HL-60 (cell line): Measurements from ENCODE around the gene TACR1.

Experiments
- DNase-seq, 2 experiments: peaks; one replicate each; pipeline ENCODE4 v3.0.0-alpha.2; 2010 to 2020; ENCODE audit warnings: low read depth in 1 of 2, low spot score in 1 of 2
- H3K27ac ChIP-seq: fragments of 250-450 bp; sonication (Bioruptor Pico); replicated peaks from 2 replicates; pipeline ENCODE4 v1.5.1; 2020; ENCODE audit warnings: mild to moderate bottlenecking, moderate library complexity
- H3K27me3 ChIP-seq: fragments of 250-450 bp; sonication (Bioruptor Pico); 2 replicates; pipeline ENCODE4 v1.5.1; 2021; ENCODE audit warnings: mild to moderate bottlenecking, moderate library complexity; ENCODE audit not compliant: insufficient read depth, poor library complexity, severe bottlenecking
- H3K4me3 ChIP-seq: replicated peaks from 2 replicates; pipeline ENCODE4 v1.5.1; 2011; ENCODE audit warnings: mild to moderate bottlenecking, control low read depth, low read length; ENCODE audit not compliant: insufficient read depth
- CTCF ChIP-seq: IDR thresholded peaks from one replicate; pipeline ENCODE4 v1.5.1; 2011; ENCODE audit warnings: low read length, control low read depth, inconsistent platforms; ENCODE audit not compliant: insufficient read depth
- GABPA ChIP-seq: IDR thresholded peaks from 2 replicates; pipeline ENCODE4 v1.6.1; 2012; ENCODE audit warnings: low read depth
- POLR2AphosphoS5 ChIP-seq: IDR thresholded peaks from 2 replicates; pipeline ENCODE4 v1.6.1; 2012; ENCODE audit warnings: low read depth
- REST ChIP-seq: IDR thresholded peaks from 2 replicates; pipeline ENCODE4 v1.6.1; 2012; ENCODE audit warnings: low read depth; ENCODE audit not compliant: insufficient replicate concordance
- SPI1 ChIP-seq: IDR thresholded peaks from 2 replicates; pipeline ENCODE4 v1.6.1; 2012; ENCODE audit warnings: low read depth, mild to moderate bottlenecking, borderline replicate concordance

Gene TACR1

GRCh38 chr2:75003773-75004172, 195.5 kb downstream of the TACR1 start:
- DNase-seq, result no peak
- TF ChIP-seq GABPA (no peak), CTCF (no peak), POLR2AphosphoS5 (no peak), REST (no peak), SPI1 (no peak)
- Histone ChIP-seq H3K4me3 (no peak overlapping the region), H3K27me3 (no peaks in the 10 kb centered on the region), H3K27ac (no peak overlapping the region)

GRCh38 chr2:75003276-75003675, 196.0 kb downstream of the TACR1 start:
- TF ChIP-seq CTCF (no peak), GABPA (no peak), REST (no peak), POLR2AphosphoS5 (no peak), SPI1 (no peak)
- no peaks in the 10 kb centered on the region for H3K27me3 ChIP-seq
- DNase-seq, result no peak
- no peak overlapping the region for H3K4me3 ChIP-seq
- no peak overlapping the region for H3K27ac ChIP-seq

GRCh38 chr2:75002007-75002406, 197.3 kb downstream of the TACR1 start:
- no peak for DNase-seq
- TF ChIP-seq SPI1 (no peak), GABPA (no peak), POLR2AphosphoS5 (no peak), REST (no peak)
- no peak overlapping the region for H3K27ac ChIP-seq
- H3K4me3 ChIP-seq, result no peak overlapping the region
- no peaks in the 10 kb centered on the region for H3K27me3 ChIP-seq

GRCh38 chr2:74999468-74999867, 199.9 kb downstream of the TACR1 start:
- no peak for TF ChIP-seq REST
- TF ChIP-seq CTCF, result no peak
- TF ChIP-seq SPI1, result no peak
- no peak for TF ChIP-seq GABPA
- TF ChIP-seq POLR2AphosphoS5, result no peak
- no peak for DNase-seq
- Histone ChIP-seq H3K27ac (no peak overlapping the region), H3K27me3 (no peaks in the 10 kb centered on the region), H3K4me3 (no peak overlapping the region)
